ENCODE results near the gene HSF2BP.
"Not testable (repeated sequence)": the region's sequence is repeated elsewhere in the genome, so short reads cannot be mapped to it uniquely, and the experiment has no call there.

Gene HSF2BP

GRCh38 chr21:43616861-43617260, 42.4 kb downstream of the HSF2BP start:
- not testable (repeated sequence) for H3K27me3 ChIP-seq (ENCODE audit: insufficient read depth, low read length); H3K36me3 ChIP-seq (ENCODE audit: insufficient read depth, low read length); H3K9me3 ChIP-seq (ENCODE audit: insufficient read depth, low read depth, low read length); H3K27ac ChIP-seq (ENCODE audit: low read depth, low read length); H3K4me3 ChIP-seq (ENCODE audit: low read length); H3K9ac ChIP-seq (ENCODE audit: low read depth, low read length); H3K4me1 ChIP-seq (ENCODE audit: insufficient read depth, low read length)
- 88% methylated on average over 1 of the region's 3 CpGs for WGBS

- no peaks in the 10 kb centered on the region for H3K27me3 ChIP-seq (ENCODE audit: insufficient read depth, low read length)
- no peak overlapping the region for H3K9ac ChIP-seq (ENCODE audit: low read depth, low read length)
- H3K4me1 ChIP-seq (ENCODE audit: insufficient read depth, low read length): peaks cover 2% of the 10 kb centered on the region; the same call in 1 of the 2 replicates
- no peaks in the 10 kb centered on the region for H3K36me3 ChIP-seq (ENCODE audit: insufficient read depth, low read length)
- 97% methylated on average over 5 of the region's 5 CpGs for WGBS
- H3K9me3 ChIP-seq (ENCODE audit: insufficient read depth, low read depth, low read length): no peaks in the 10 kb centered on the region
- no peak overlapping the region for H3K4me3 ChIP-seq (ENCODE audit: low read length)
- no peak overlapping the region for H3K27ac ChIP-seq (ENCODE audit: low read depth, low read length)
Measured at GRCh38 chr21:43614839-43615238, 44.4 kb downstream of the HSF2BP start.

- 94% methylated on average over 7 of the region's 8 CpGs for WGBS
- Histone ChIP-seq H3K9ac (ENCODE audit: low read depth, low read length) (no peak overlapping the region), H3K36me3 (ENCODE audit: insufficient read depth, low read length) (no peaks in the 10 kb centered on the region), H3K4me1 (ENCODE audit: insufficient read depth, low read length) (peaks cover 2% of the 10 kb centered on the region; the same call in 1 of the 2 replicates), H3K4me3 (ENCODE audit: low read length) (no peak overlapping the region), H3K9me3 (ENCODE audit: insufficient read depth, low read depth, low read length) (no peaks in the 10 kb centered on the region), H3K27ac (ENCODE audit: low read depth, low read length) (no peak overlapping the region), H3K27me3 (ENCODE audit: insufficient read depth, low read length) (no peaks in the 10 kb centered on the region)
Measured at GRCh38 chr21:43613755-43614638, 45.3 kb downstream of the HSF2BP start.

GRCh38 chr21:43611598-43612369, 47.5 kb downstream of the HSF2BP start:
- Histone ChIP-seq H3K27me3 (ENCODE audit: insufficient read depth, low read length) (no peaks in the 10 kb centered on the region), H3K4me3 (ENCODE audit: low read length) (no peak overlapping the region), H3K4me1 (ENCODE audit: insufficient read depth, low read length) (peaks cover 2% of the 10 kb centered on the region; the same call in 1 of the 2 replicates), H3K36me3 (ENCODE audit: insufficient read depth, low read length) (no peaks in the 10 kb centered on the region), H3K9me3 (ENCODE audit: insufficient read depth, low read depth, low read length) (no peaks in the 10 kb centered on the region), H3K9ac (ENCODE audit: low read depth, low read length) (no peak overlapping the region), H3K27ac (ENCODE audit: low read depth, low read length) (no peak overlapping the region)
- WGBS: 50% methylated on average over 8 of the region's 8 CpGs

GRCh38 chr21:43609501-43610340, 49.6 kb downstream of the HSF2BP start:
- 91% methylated on average over 8 of the region's 8 CpGs for WGBS
- Histone ChIP-seq H3K4me3 (ENCODE audit: low read length) (no peak overlapping the region), H3K4me1 (ENCODE audit: insufficient read depth, low read length) (peaks cover 5% of the 10 kb centered on the region; the same call in 1 of the 2 replicates), H3K9me3 (ENCODE audit: insufficient read depth, low read depth, low read length) (no peaks in the 10 kb centered on the region), H3K36me3 (ENCODE audit: insufficient read depth, low read length) (no peaks in the 10 kb centered on the region), H3K9ac (ENCODE audit: low read depth, low read length) (no peak overlapping the region), H3K27me3 (ENCODE audit: insufficient read depth, low read length) (no peaks in the 10 kb centered on the region), H3K27ac (ENCODE audit: low read depth, low read length) (no peak overlapping the region)

GRCh38 chr21:43608664-43609063, 50.6 kb downstream of the HSF2BP start:
- H3K9me3 ChIP-seq (ENCODE audit: insufficient read depth, low read depth, low read length): no peaks in the 10 kb centered on the region
- H3K4me3 ChIP-seq (ENCODE audit: low read length): no peak overlapping the region
- no peak overlapping the region for H3K27ac ChIP-seq (ENCODE audit: low read depth, low read length)
- H3K4me1 ChIP-seq (ENCODE audit: insufficient read depth, low read length): peaks cover 5% of the 10 kb centered on the region; the same call in 1 of the 2 replicates
- no peaks in the 10 kb centered on the region for H3K36me3 ChIP-seq (ENCODE audit: insufficient read depth, low read length)
- no peak overlapping the region for H3K9ac ChIP-seq (ENCODE audit: low read depth, low read length)
- 90% methylated on average over 2 of the region's 2 CpGs for WGBS
- no peaks in the 10 kb centered on the region for H3K27me3 ChIP-seq (ENCODE audit: insufficient read depth, low read length)

GRCh38 chr21:43608225-43608624, 51.1 kb downstream of the HSF2BP start:
- Histone ChIP-seq H3K9ac (ENCODE audit: low read depth, low read length) (no peak overlapping the region), H3K27me3 (ENCODE audit: insufficient read depth, low read length) (no peaks in the 10 kb centered on the region), H3K9me3 (ENCODE audit: insufficient read depth, low read depth, low read length) (no peaks in the 10 kb centered on the region), H3K36me3 (ENCODE audit: insufficient read depth, low read length) (no peaks in the 10 kb centered on the region), H3K4me1 (ENCODE audit: insufficient read depth, low read length) (peaks cover 5% of the 10 kb centered on the region; the same call in 1 of the 2 replicates), H3K27ac (ENCODE audit: low read depth, low read length) (no peak overlapping the region), H3K4me3 (ENCODE audit: low read length) (no peak overlapping the region)
- WGBS: 90% methylated on average over 2 of the region's 3 CpGs

- no peaks in the 10 kb centered on the region for H3K36me3 ChIP-seq (ENCODE audit: insufficient read depth, low read length)
- WGBS: 92% methylated on average over 15 of the region's 15 CpGs
- no peak overlapping the region for H3K9ac ChIP-seq (ENCODE audit: low read depth, low read length)
- 0 out of 2 replicates have a peak, but pooled peaks cover 3% of the 10 kb centered on the region for H3K4me1 ChIP-seq (ENCODE audit: insufficient read depth, low read length)
- H3K27me3 ChIP-seq (ENCODE audit: insufficient read depth, low read length): no peaks in the 10 kb centered on the region
- no peak overlapping the region for H3K4me3 ChIP-seq (ENCODE audit: low read length)
- no peak overlapping the region for H3K27ac ChIP-seq (ENCODE audit: low read depth, low read length)
- no peaks in the 10 kb centered on the region for H3K9me3 ChIP-seq (ENCODE audit: insufficient read depth, low read depth, low read length)
Measured at GRCh38 chr21:43605320-43606215, 53.7 kb downstream of the HSF2BP start.

- Histone ChIP-seq H3K27ac (ENCODE audit: low read depth, low read length) (no peak overlapping the region), H3K36me3 (ENCODE audit: insufficient read depth, low read length) (no peaks in the 10 kb centered on the region), H3K4me3 (ENCODE audit: low read length) (no peak overlapping the region), H3K27me3 (ENCODE audit: insufficient read depth, low read length) (no peaks in the 10 kb centered on the region), H3K9me3 (ENCODE audit: insufficient read depth, low read depth, low read length) (no peaks in the 10 kb centered on the region), H3K9ac (ENCODE audit: low read depth, low read length) (no peak overlapping the region), H3K4me1 (ENCODE audit: insufficient read depth, low read length) (0 out of 2 replicates have a peak, but pooled peaks cover 3% of the 10 kb centered on the region)
- 95% methylated on average over 6 of the region's 6 CpGs for WGBS
Measured at GRCh38 chr21:43604505-43605204, 54.6 kb downstream of the HSF2BP start.

Measured in HUES64 (cell line).